ENCODE data around the gene APOL6. TPM values are rescaled to one million over a fixed set of nuclear protein-coding genes. Genes with fewer than 3 reads are reported as not detected.

APOL6 gene
- total and polyA plus RNA-seq, 2 experiments from 2014 or later: 8.0 to 20.8 TPM

DNA sequence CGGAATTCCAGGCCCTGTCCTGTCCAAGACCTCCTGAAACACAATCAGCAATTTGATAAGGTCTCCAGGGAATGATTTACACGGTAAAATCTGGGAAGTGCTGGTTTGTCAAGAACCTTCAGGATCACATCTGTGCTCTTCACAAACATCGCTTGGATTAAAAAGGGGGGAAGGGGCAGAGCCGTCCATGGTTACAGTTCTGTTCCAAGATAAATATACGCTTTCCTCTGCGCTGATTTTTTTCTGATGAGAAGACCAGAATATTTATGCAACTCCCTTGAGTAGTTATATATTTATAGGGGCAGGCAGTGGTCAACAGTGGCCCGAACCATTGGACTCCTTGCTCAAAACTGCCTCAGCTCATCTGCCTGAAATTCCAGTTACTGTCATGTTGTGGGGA is 60.2 kb downstream of the APOL6 start:
- H3K36me3 ChIP-seq (ENCODE audit: low read depth): no peaks in the 10 kb centered on the region
- in situ Hi-C loops (cut with MboI): no loop called here
- no peak for DNase-seq
- TF ChIP-seq EZH2phosphoT487 (IDR thresholded peaks at IDR 0.05; ENCODE audit: insufficient read depth, low read depth) (no peak), EZH2 (IDR thresholded peaks at IDR 0.05; ENCODE audit: insufficient read depth, poor library complexity, severe bottlenecking) (no peak)
- no peak overlapping the region for H2AFZ ChIP-seq
- H3K4me1 ChIP-seq (ENCODE audit: insufficient read depth): peaks cover 12% of the 10 kb centered on the region; the same call in 1 of the 2 replicates
- 64 to 67% methylated on average over 7 of the region's 7 CpGs for WGBS, 2 experiments (ENCODE audit: low coverage in 1 of 2, low lambda C conversion rate in 2 of 2, missing lambda C conversion rate in 2 of 2)
- no peak overlapping the region for H3K4me2 ChIP-seq (ENCODE audit: unreplicated experiment)
- no peaks in the 10 kb centered on the region for H3K79me2 ChIP-seq (ENCODE audit: insufficient read depth)
- H3K27me3 ChIP-seq (replicated peaks; ENCODE audit: insufficient read depth): no peaks in the 10 kb centered on the region
- H3K9me3 ChIP-seq (ENCODE audit: low read depth): no peaks in the 10 kb centered on the region
- no peaks in the 10 kb centered on the region for H3K9me2 ChIP-seq (ENCODE audit: insufficient read depth)
- H4K20me1 ChIP-seq (ENCODE audit: insufficient read depth): no peaks in the 10 kb centered on the region
- no peak overlapping the region for H3K4me3 ChIP-seq
- peaks cover 5% of the 10 kb centered on the region for H3F3A ChIP-seq (ENCODE audit: insufficient read depth)
- H3K9ac ChIP-seq: no peak overlapping the region
- no peak overlapping the region for H3K27ac ChIP-seq

GRCh38 chr22:35708917-35709316 is 60.7 kb downstream of the APOL6 start:
- WGBS, 2 experiments (ENCODE audit: low coverage in 1 of 2, low lambda C conversion rate in 2 of 2, missing lambda C conversion rate in 2 of 2): 86 to 89% methylated on average over 7 of the region's 7 CpGs
- Histone ChIP-seq H2AFZ (no peak overlapping the region), H3K4me3 (no peak overlapping the region), H3K27me3 (replicated peaks; ENCODE audit: insufficient read depth) (no peaks in the 10 kb centered on the region), H3K9ac (no peak overlapping the region), H3K79me2 (ENCODE audit: insufficient read depth) (no peaks in the 10 kb centered on the region), H3F3A (ENCODE audit: insufficient read depth) (peaks cover 5% of the 10 kb centered on the region), H3K9me2 (ENCODE audit: insufficient read depth) (no peaks in the 10 kb centered on the region), H4K20me1 (ENCODE audit: insufficient read depth) (no peaks in the 10 kb centered on the region), H3K4me2 (ENCODE audit: unreplicated experiment) (no peak overlapping the region), H3K36me3 (ENCODE audit: low read depth) (no peaks in the 10 kb centered on the region), H3K27ac (no peak overlapping the region), H3K9me3 (ENCODE audit: low read depth) (no peaks in the 10 kb centered on the region), H3K4me1 (ENCODE audit: insufficient read depth) (peaks cover 12% of the 10 kb centered on the region; the same call in 1 of the 2 replicates)
- in situ Hi-C loops (cut with MboI): no loop called here
- no peak for DNase-seq
- TF ChIP-seq EZH2phosphoT487 (IDR thresholded peaks at IDR 0.05; ENCODE audit: insufficient read depth, low read depth) (no peak), EZH2 (IDR thresholded peaks at IDR 0.05; ENCODE audit: insufficient read depth, poor library complexity, severe bottlenecking) (no peak)

GRCh38 chr22:35711336-35711735 is 63.1 kb downstream of the APOL6 start:
- Histone ChIP-seq H3K79me2 (ENCODE audit: insufficient read depth) (no peaks in the 10 kb centered on the region), H3K4me1 (ENCODE audit: insufficient read depth) (no peaks in the 10 kb centered on the region), H3K27ac (no peak overlapping the region), H3F3A (ENCODE audit: insufficient read depth) (no peaks in the 10 kb centered on the region), H4K20me1 (ENCODE audit: insufficient read depth) (no peaks in the 10 kb centered on the region), H2AFZ (no peak overlapping the region), H3K4me3 (no peak overlapping the region), H3K9ac (no peak overlapping the region), H3K27me3 (replicated peaks; ENCODE audit: insufficient read depth) (no peaks in the 10 kb centered on the region; the same call in 1 of the 2 replicates), H3K4me2 (ENCODE audit: unreplicated experiment) (no peak overlapping the region), H3K9me3 (ENCODE audit: low read depth) (no peaks in the 10 kb centered on the region), H3K36me3 (ENCODE audit: low read depth) (no peaks in the 10 kb centered on the region), H3K9me2 (ENCODE audit: insufficient read depth) (no peaks in the 10 kb centered on the region)
- 70 to 82% methylated on average over 2 to 4 of the region's 4 CpGs for WGBS, 2 experiments (ENCODE audit: low coverage in 1 of 2, low lambda C conversion rate in 2 of 2, missing lambda C conversion rate in 2 of 2)
- in situ Hi-C loops (cut with MboI): no loop called here
- no peak for TF ChIP-seq EZH2 (IDR thresholded peaks at IDR 0.05; ENCODE audit: insufficient read depth, poor library complexity, severe bottlenecking)
- TF ChIP-seq EZH2phosphoT487 (IDR thresholded peaks at IDR 0.05; ENCODE audit: insufficient read depth, low read depth): no peak
- no peak for DNase-seq

DNA sequence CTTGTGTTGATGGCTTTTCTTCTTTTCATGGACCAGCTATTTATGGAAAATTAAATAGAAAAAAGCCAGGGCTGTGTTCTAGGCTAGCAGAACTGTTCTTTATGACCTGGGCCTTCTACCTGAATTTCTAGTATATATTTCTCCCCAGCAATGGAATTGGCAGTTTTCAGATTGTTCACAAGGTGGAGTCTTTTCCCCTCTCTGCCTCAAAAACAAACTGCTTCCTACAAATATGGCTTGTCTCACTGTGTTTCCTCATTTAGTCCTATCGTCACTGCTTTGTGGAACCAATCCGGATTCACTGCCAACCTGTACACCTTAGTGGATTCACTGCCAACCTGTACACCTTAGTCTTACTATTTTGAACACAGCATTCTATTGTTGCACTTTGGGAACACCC is 64.4 kb downstream of the APOL6 start:
- WGBS, 2 experiments (ENCODE audit: low coverage in 1 of 2, low lambda C conversion rate in 2 of 2, missing lambda C conversion rate in 2 of 2): 88 to 90% methylated on average over 2 of the region's 2 CpGs
- TF ChIP-seq EZH2 (IDR thresholded peaks at IDR 0.05; ENCODE audit: insufficient read depth, poor library complexity, severe bottlenecking): no peak
- no peak for TF ChIP-seq EZH2phosphoT487 (IDR thresholded peaks at IDR 0.05; ENCODE audit: insufficient read depth, low read depth)
- no peaks in the 10 kb centered on the region for H3K4me1 ChIP-seq (ENCODE audit: insufficient read depth)
- H3K9me2 ChIP-seq (ENCODE audit: insufficient read depth): no peaks in the 10 kb centered on the region
- H3K79me2 ChIP-seq (ENCODE audit: insufficient read depth): no peaks in the 10 kb centered on the region
- in situ Hi-C loops (cut with MboI): no loop called here
- no peaks in the 10 kb centered on the region for H4K20me1 ChIP-seq (ENCODE audit: insufficient read depth)
- no peak overlapping the region for H2AFZ ChIP-seq
- no peaks in the 10 kb centered on the region for H3K9me3 ChIP-seq (ENCODE audit: low read depth)
- H3K4me2 ChIP-seq (ENCODE audit: unreplicated experiment): no peak overlapping the region
- H3F3A ChIP-seq (ENCODE audit: insufficient read depth): no peaks in the 10 kb centered on the region
- no peak overlapping the region for H3K9ac ChIP-seq
- no peak overlapping the region for H3K4me3 ChIP-seq
- no peaks in the 10 kb centered on the region for H3K36me3 ChIP-seq (ENCODE audit: low read depth)
- no peak overlapping the region for H3K27ac ChIP-seq
- DNase-seq: no peak
- H3K27me3 ChIP-seq (replicated peaks; ENCODE audit: insufficient read depth): no peaks in the 10 kb centered on the region; the same call in 1 of the 2 replicates

DNA sequence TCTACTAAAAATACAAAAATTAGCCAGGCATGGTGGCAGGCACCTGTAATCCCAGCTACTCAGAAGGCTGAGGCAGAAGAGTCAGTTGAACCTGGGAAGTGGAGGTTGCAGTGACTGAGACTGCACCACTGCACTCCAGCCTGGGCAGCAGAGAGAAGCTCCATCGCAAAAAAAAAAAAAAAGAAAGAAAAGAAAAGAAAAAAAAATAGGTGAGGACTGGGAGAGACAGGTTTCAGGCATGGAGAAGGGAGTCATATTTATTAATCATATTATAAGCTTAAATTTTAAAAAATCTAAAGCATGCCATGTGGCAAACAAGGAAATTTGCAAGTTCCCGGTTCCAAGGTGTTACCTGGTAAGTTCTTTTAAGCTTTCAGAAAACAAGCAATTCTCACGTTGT is 69.3 kb downstream of the APOL6 start, which contains the start of gene APOL5:
APOL5 (plus strand) TSS at position 301 of the 400 bp plus-strand sequence; CDS start at position 301, 0 bp downstream.
- no peak for TF ChIP-seq EZH2 (IDR thresholded peaks at IDR 0.05; ENCODE audit: insufficient read depth, poor library complexity, severe bottlenecking)
- TF ChIP-seq EZH2phosphoT487 (IDR thresholded peaks at IDR 0.05; ENCODE audit: insufficient read depth, low read depth): no peak
- no peaks in the 10 kb centered on the region for H3K9me2 ChIP-seq (ENCODE audit: insufficient read depth)
- no peaks in the 10 kb centered on the region for H3K79me2 ChIP-seq (ENCODE audit: insufficient read depth)
- no peaks in the 10 kb centered on the region for H3K36me3 ChIP-seq (ENCODE audit: low read depth)
- no peak within 1 kb of the TSS for H3K4me2 ChIP-seq (ENCODE audit: unreplicated experiment)
- H3K9me3 ChIP-seq (ENCODE audit: low read depth): no peaks in the 10 kb centered on the region
- no peak within 1 kb of the TSS for H3K27ac ChIP-seq
- no peak within 1 kb of the TSS for H3K9ac ChIP-seq
- DNase-seq: no peak
- H3K27me3 ChIP-seq (replicated peaks; ENCODE audit: insufficient read depth): no peaks in the 10 kb centered on the region; the same call in 1 of the 2 replicates
- H4K20me1 ChIP-seq (ENCODE audit: insufficient read depth): no peaks in the 10 kb centered on the region
- 61 to 65% methylated on average over 3 of the region's 3 CpGs for WGBS, 2 experiments (ENCODE audit: low coverage in 1 of 2, low lambda C conversion rate in 2 of 2, missing lambda C conversion rate in 2 of 2)
- in situ Hi-C loops (cut with MboI): no loop called here
- H3F3A ChIP-seq (ENCODE audit: insufficient read depth): no peaks in the 10 kb centered on the region
- H3K4me3 ChIP-seq: no peak within 1 kb of the TSS
- H2AFZ ChIP-seq: no peak within 1 kb of the TSS
- H3K4me1 ChIP-seq (ENCODE audit: insufficient read depth): no peaks in the 10 kb centered on the region

Other genes starting within 250 kb of the APOL6 start
- gene MCM5, start 248.3 kb upstream of the APOL6 start, total RNA-seq (2014; rRNA removed; shearing (Covaris generic)): 34.4 and 37.2 TPM in 2 replicates
- 48.4 and 51.5 TPM in 2 replicates for gene MCM5, start 248.3 kb upstream of the APOL6 start, polyA plus RNA-seq (2016; fragmentation: Nextera tagmentation; extraction: Ambion mirVana)
- gene RASD2, start 107.6 kb upstream of the APOL6 start, total RNA-seq (2014; rRNA removed; shearing (Covaris generic)): 0.76 and 3.7 TPM in 2 replicates
- gene RASD2, start 107.6 kb upstream of the APOL6 start, polyA plus RNA-seq (2016; fragmentation: Nextera tagmentation; extraction: Ambion mirVana): 1.5 and 1.6 TPM in 2 replicates
- gene MB, start 31.1 kb upstream of the APOL6 start, total RNA-seq (2014; rRNA removed; shearing (Covaris generic)): not detected in 2 replicates
- 0.47 TPM in 1 of 2 replicates, not detected in the other for gene MB, start 31.1 kb upstream of the APOL6 start, polyA plus RNA-seq (2016; fragmentation: Nextera tagmentation; extraction: Ambion mirVana)
- not detected in 2 replicates for gene APOL5, start 69.4 kb downstream of the APOL6 start, total RNA-seq (2014; rRNA removed; shearing (Covaris generic))
- not detected in 2 replicates for gene APOL5, start 69.4 kb downstream of the APOL6 start, polyA plus RNA-seq (2016; fragmentation: Nextera tagmentation; extraction: Ambion mirVana)